ENCODE results near the gene SEC24D.

The SEC24D gene

DNA sequence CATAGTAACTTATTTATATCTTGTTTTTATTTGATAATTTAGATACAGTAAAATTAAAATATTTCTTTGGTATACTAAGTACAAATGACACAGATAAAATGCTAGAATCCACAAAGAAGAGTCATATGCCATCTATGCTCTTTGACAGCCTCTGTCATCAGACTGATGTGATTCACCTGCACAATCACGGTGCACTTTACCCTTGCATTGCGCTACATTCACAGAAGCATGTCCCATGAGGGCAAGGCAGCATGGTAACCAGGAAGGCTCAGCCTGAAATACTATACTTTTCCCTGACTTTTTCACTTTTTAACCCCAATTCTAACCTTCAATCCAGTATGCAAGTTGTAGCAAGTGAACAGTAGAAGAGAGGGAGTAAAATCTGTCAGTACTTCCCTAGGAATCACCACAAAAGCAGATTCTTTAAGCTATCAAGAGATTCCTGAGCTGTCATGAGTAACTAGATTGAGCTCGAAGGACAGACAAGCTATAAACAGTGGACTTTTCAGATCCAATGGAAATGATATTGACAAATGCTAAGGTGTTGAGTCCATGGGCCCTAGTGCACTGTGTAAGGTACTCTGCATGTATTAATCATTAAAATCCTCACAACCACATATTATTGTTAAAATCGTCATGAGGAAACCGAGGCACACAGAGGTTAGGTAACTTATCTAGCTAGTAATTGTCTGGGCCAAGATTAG lies 14.2 kb downstream of the SEC24D start:
- no peak for TF ChIP-seq CTCF (IDR thresholded peaks at IDR 0.05)
- Histone ChIP-seq H3K4me3 (no peak overlapping the region), H3K27ac (no peak overlapping the region)
- no peak for DNase-seq (ENCODE audit: low spot score)

GRCh38 chr4:118817178-118817930 lies 18.6 kb downstream of the SEC24D start:
- TF ChIP-seq CTCF (IDR thresholded peaks at IDR 0.05) = no peak
- H3K27ac ChIP-seq = no peak overlapping the region
- no peak for DNase-seq (ENCODE audit: low spot score)
- H3K4me3 ChIP-seq = no peak overlapping the region

DNA sequence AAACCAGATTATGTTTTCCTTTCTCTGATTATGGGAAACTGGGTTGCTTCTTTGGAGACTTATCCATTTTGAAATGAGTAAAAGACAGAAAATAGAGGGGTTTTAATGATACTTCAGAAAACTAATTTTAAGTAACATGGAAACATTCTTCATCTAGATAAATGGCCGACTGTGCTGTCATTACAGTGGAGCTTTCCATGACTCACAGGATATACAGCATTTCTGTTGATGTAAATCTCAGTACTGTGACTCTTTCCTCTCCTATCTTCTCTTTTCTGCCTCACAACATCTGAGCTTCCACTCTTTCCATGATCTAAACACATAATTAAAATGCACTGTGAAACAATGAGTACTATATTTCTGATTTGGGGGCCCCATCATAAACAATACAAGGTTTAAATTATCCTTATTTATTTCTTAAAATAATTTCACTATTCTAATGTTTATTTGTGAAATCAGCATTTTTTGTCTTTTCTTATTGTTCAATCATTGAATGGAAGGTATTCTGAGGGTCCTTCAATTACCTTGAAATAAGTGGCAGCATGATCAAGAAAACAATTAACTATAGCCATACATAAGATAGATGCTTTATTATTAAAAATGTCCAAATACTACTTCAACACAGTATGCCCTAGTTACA lies 19.3 kb downstream of the SEC24D start:
- TF ChIP-seq CTCF (IDR thresholded peaks at IDR 0.05) = no peak
- no peak overlapping the region for H3K27ac ChIP-seq
- H3K4me3 ChIP-seq = no peak overlapping the region
- DNase-seq (ENCODE audit: low spot score) = no peak

- TF ChIP-seq CTCF (IDR thresholded peaks at IDR 0.05) = no peak
- H3K27ac ChIP-seq = no peak overlapping the region
These were observed 21.0 kb downstream of the SEC24D start for GRCh38 chr4:118814891-118815290.

GRCh38 chr4:118814058-118814457 lies 21.9 kb downstream of the SEC24D start:
- TF ChIP-seq CTCF (IDR thresholded peaks at IDR 0.05) = no peak
- Histone ChIP-seq H3K27ac (no peak overlapping the region), H3K4me3 (no peak overlapping the region)
- DNase-seq (ENCODE audit: low spot score) = no peak

More at GRCh38 chr4:118814891-118815290, 21.0 kb downstream of the SEC24D start:
- no peak overlapping the region for H3K4me3 ChIP-seq
- DNase-seq (ENCODE audit: low spot score) = no peak

DNA sequence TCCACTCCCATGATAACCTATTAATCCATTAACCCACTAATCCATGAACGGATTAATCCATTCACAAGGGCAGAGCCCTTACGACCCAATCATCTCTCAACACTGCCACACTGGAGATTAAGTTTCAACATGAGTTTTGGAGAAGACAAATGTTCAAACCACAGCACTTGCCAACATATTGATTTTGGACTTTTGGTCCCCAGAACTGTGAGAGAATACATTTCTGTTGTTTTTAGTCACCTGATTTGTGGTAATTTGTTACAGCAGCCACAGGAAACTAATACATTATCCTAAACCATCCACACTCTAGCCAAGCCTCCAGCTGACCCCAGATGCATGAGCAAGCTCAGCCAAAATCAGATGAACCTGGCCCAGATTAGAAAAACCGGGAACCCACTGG lies 22.4 kb downstream of the SEC24D start:
- TF ChIP-seq CTCF (IDR thresholded peaks at IDR 0.05) = no peak
- Histone ChIP-seq H3K27ac (no peak overlapping the region), H3K4me3 (no peak overlapping the region)
- no peak for DNase-seq (ENCODE audit: low spot score)
